Brain microvascular endothelial cell (primary cell): ENCODE results near the gene INCA1.

Experiments used
- DNase-seq: peaks from one replicate; pipeline ENCODE4 v3.0.0-alpha.2; 2020
- H3K27ac ChIP-seq: fragments of 250-450 bp; sonication (Bioruptor Pico); 2 replicates; pipeline ENCODE4 v1.5.1; 2020; ENCODE audit warnings: mild to moderate bottlenecking, moderate library complexity
- H3K27me3 ChIP-seq: fragments of 250-450 bp; sonication (Bioruptor Pico); replicated peaks from 2 replicates; pipeline ENCODE4 v1.5.1; 2020; ENCODE audit warnings: mild to moderate bottlenecking
- H3K36me3 ChIP-seq: fragments of 250-450 bp; sonication (Bioruptor Pico); replicated peaks from 2 replicates; pipeline ENCODE4 v1.5.1; 2020; ENCODE audit warnings: mild to moderate bottlenecking
- H3K4me3 ChIP-seq: 2 replicates; pipeline ENCODE4 v1.5.1; 2011; ENCODE audit warnings: low read depth, mild to moderate bottlenecking, control low read depth, low read length, moderate library complexity
- CTCF ChIP-seq: IDR thresholded peaks from 2 replicates; pipeline ENCODE4 v1.5.1; 2011; ENCODE audit warnings: low read depth, mild to moderate bottlenecking, moderate library complexity, low read length, control low read depth, inconsistent platforms; ENCODE audit errors: missing control alignments
- in situ Hi-C: cut with HindIII; loops from 2 replicates; pipeline ENCODE4 v1.10.0; 2017; ENCODE audit warnings: low sequenced_read_pairs, low pct_ligation_motif_present

The INCA1 gene

DNA sequence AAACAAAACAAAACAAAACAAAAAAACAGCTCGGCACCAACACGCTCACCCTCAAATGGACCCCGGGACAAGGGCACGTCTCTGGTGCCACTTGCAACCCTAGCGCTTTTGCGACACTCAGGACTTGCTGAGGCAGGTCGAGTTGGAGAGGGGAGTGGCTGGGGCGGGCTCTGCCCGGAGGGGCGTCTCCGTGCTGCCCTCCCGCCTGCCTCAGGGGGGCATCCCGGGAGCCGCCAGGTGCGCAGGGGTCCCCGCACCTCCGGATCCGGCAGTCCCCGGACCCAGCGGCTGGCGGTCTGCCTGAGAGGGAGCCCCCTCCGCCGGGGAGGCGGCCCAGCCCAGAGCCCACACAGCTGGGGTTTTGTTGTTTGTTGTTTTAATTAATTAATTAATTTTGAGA, 38.0 kb upstream of the INCA1 start, which contains the start of gene SLC52A1:
Gene SLC52A1, minus strand, starts transcription at position 112 of the 400 bp plus-strand sequence. CDS start 820 bp downstream, outside the sequence.
- no peaks in the 10 kb centered on the region for H3K36me3 ChIP-seq
- TF ChIP-seq CTCF = no peak
- H3K27ac ChIP-seq = no peak within 1 kb of the TSS
- H3K27me3 ChIP-seq = no peaks in the 10 kb centered on the region
- in situ Hi-C loops = no loop called here
- H3K4me3 ChIP-seq = no peak within 1 kb of the TSS
- no peak for DNase-seq

- DNase-seq = no peak
- in situ Hi-C loops = no loop called here
- no peak for TF ChIP-seq CTCF
- no peaks in the 10 kb centered on the region for H3K27me3 ChIP-seq
- no peak overlapping the region for H3K27ac ChIP-seq
- no peaks in the 10 kb centered on the region for H3K36me3 ChIP-seq
- H3K4me3 ChIP-seq = no peak overlapping the region
These were observed 37.3 kb upstream of the INCA1 start for GRCh38 chr17:5034651-5035050.

- H3K27me3 ChIP-seq = no peaks in the 10 kb centered on the region
- no peak for DNase-seq
- no peak for TF ChIP-seq CTCF
- H3K36me3 ChIP-seq = no peaks in the 10 kb centered on the region
- no peak overlapping the region for H3K4me3 ChIP-seq
- in situ Hi-C loops = no loop called here
- H3K27ac ChIP-seq = no peak overlapping the region
These were observed 36.7 kb upstream of the INCA1 start for GRCh38 chr17:5034063-5034462.

- in situ Hi-C loops = no loop called here
- TF ChIP-seq CTCF = no peak
These were observed 36.2 kb upstream of the INCA1 start for GRCh38 chr17:5033352-5034015.

DNA sequence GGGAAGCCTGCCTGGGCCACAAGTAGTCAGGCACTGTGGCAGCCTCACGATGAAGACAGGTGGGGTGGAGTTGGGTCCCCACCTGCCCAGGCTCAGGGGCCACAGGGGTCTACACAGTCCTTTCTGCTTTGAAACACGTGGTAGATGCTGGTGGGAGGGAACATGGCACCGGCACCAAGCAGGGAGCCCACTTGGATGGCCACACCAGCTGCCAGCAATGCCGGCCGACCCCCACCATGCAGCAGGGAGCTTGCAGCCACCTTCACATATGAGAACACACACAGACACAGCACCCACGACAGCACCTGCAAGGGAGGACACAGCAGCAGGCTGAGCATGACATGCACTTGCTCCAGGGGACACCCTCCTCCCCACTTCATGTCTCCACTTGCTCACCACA, 35.5 kb upstream of the INCA1 start:
- no peak overlapping the region for H3K27ac ChIP-seq
- no peak for TF ChIP-seq CTCF
- in situ Hi-C loops = no loop called here
- H3K27me3 ChIP-seq = no peaks in the 10 kb centered on the region
- H3K36me3 ChIP-seq = no peaks in the 10 kb centered on the region
- no peak overlapping the region for H3K4me3 ChIP-seq
- DNase-seq = no peak

More at GRCh38 chr17:5033352-5034015, 36.2 kb upstream of the INCA1 start:
- H3K27ac ChIP-seq = no peak overlapping the region
- no peak for DNase-seq
- H3K4me3 ChIP-seq = no peak overlapping the region
- H3K27me3 ChIP-seq = no peaks in the 10 kb centered on the region
- no peaks in the 10 kb centered on the region for H3K36me3 ChIP-seq
